ENCODE measurements around the gene KCNK7.

DNA sequence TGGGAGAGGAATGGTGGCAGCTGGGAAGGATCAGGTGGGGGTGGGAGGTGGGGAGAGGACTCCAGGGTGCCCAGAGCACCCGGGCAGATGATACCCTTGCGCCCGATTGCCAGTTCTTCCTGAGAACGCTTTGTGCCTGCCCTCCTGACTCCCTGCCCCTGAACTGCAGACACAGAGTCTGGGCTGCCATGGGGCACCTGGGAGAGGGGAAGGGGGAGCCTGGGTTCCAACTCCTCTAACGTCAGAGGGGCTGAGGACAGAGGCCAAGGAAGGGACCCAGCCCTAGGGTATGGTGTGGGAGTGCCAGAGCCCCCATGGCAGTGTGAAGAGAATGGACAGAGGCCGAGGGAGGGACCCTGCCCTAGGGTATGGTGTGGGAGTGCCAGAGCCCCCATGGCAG, 920 bp upstream of the KCNK7 start:
- TF ChIP-seq ESRRG (CRISPR knock-in tag; IDR thresholded peaks at IDR 0.05) = no peak
- no peak for TF ChIP-seq ZFP3 (CRISPR knock-in tag; IDR thresholded peaks at IDR 0.05)
- no peak for TF ChIP-seq CREB5 (CRISPR knock-in tag; IDR thresholded peaks at IDR 0.05; ENCODE audit: low read depth)

All from SK-N-SH treated with all-trans-retinoic acid at 6 μM for 48 hours (cell line).